Hepatocyte (in vitro differentiated cells): ENCODE results near the gene TSPAN33. TPM values are rescaled to one million over a fixed set of nuclear protein-coding genes. Genes with fewer than 3 reads are reported as not detected.

ENCODE experiments used
- polyA plus RNA-seq: library from polyadenylated mRNA; unstranded; fragments of >200 nt; fragmentation: Nextera tagmentation; extraction: Ambion mirVana; gene quantifications from 2 replicates; pipeline ENCODE4 v1.2.1, GENCODE V29; 2016
- small RNA-seq: library from RNA; depleted of rRNA; stranded (forward); fragments of <200 nt; gene quantifications from one replicate; pipeline ENCODE3, GENCODE V24; 2014
- total RNA-seq: library from RNA; depleted of rRNA; stranded (reverse); fragments of >200 nt; gene quantifications from 2 replicates; pipeline ENCODE4 v1.2.3, GENCODE V29; 2014

The TSPAN33 gene
- total and polyA plus RNA-seq, 2 experiments from 2014 or later = 7.8 to 9.6 TPM

Small RNAs within 50 kb of the gene (small RNA-seq; reads per million reads assigned to genes)
- gene RNY1P11 = not detected

Other genes starting within 250 kb of the TSPAN33 start
- gene KCP, start 234.0 kb upstream of the TSPAN33 start, total RNA-seq = 0.20 and 0.40 TPM in 2 replicates
- gene KCP, start 234.0 kb upstream of the TSPAN33 start, polyA plus RNA-seq = 2.4 and 3.3 TPM in 2 replicates
- gene IRF5, start 206.8 kb upstream of the TSPAN33 start, total RNA-seq = 0.44 and 0.73 TPM in 2 replicates
- 0.55 TPM in 1 of 2 replicates, not detected in the other for gene IRF5, start 206.8 kb upstream of the TSPAN33 start, polyA plus RNA-seq
- gene TNPO3, start 89.6 kb upstream of the TSPAN33 start, total RNA-seq = 32.2 and 35.4 TPM in 2 replicates
- gene TNPO3, start 89.6 kb upstream of the TSPAN33 start, polyA plus RNA-seq = 19.9 and 20.3 TPM in 2 replicates
- gene SMO, start 43.9 kb downstream of the TSPAN33 start, total RNA-seq = 46.2 and 48.8 TPM in 2 replicates
- 25.5 and 28.2 TPM in 2 replicates for gene SMO, start 43.9 kb downstream of the TSPAN33 start, polyA plus RNA-seq
- 16.7 and 20.0 TPM in 2 replicates for gene AHCYL2, start 80.3 kb downstream of the TSPAN33 start, total RNA-seq
- gene AHCYL2, start 80.3 kb downstream of the TSPAN33 start, polyA plus RNA-seq = 7.1 and 13.7 TPM in 2 replicates